T-helper 2 cell treated with Interferon-gamma antibody and Interleukin-4, amounts not matched to agents 100 ng/mL and 5 ng/mL, for 36 hours (primary cell): Measurements from ENCODE around the gene CHRNG. TPM values are rescaled to one million over a fixed set of nuclear protein-coding genes. Genes with fewer than 3 reads are reported as not detected.

Experiments
- intact Hi-C: fragments of 100-400 bp; cut with micrococcal nuclease; formaldehyde crosslinking; loops from one replicate; pipeline ENCODE4 v1.15.1; 2023
- total RNA-seq: library from RNA; stranded (reverse); gene quantifications from 2 replicates; pipeline ENCODE4 v1.2.3, GENCODE V29; 2022

CHRNG gene
- total RNA-seq, 1 donor from 2014 or later, result not detected

GRCh38 chr2:232504438-232504837, 35.1 kb upstream of the CHRNG start:
- intact Hi-C loops, result no loop called here

GRCh38 chr2:232505856-232506255, 33.6 kb upstream of the CHRNG start:
- intact Hi-C loops, result no loop called here

GRCh38 chr2:232506709-232507108, 32.8 kb upstream of the CHRNG start:
- intact Hi-C loops, result no loop called here

- intact Hi-C loops, result no loop called here
These were observed 31.2 kb upstream of the CHRNG start for GRCh38 chr2:232508251-232508650.

GRCh38 chr2:232511336-232511890, 28.1 kb upstream of the CHRNG start:
- intact Hi-C loops, result no loop called here

GRCh38 chr2:232512602-232513001, 26.9 kb upstream of the CHRNG start:
- intact Hi-C loops, result no loop called here

- intact Hi-C loops, result no loop called here
These were observed 26.1 kb upstream of the CHRNG start for GRCh38 chr2:232513353-232513752.

GRCh38 chr2:232515639-232516038, 23.9 kb upstream of the CHRNG start:
- intact Hi-C loops, result no loop called here

- intact Hi-C loops, result no loop called here
These were observed 22.9 kb upstream of the CHRNG start for GRCh38 chr2:232516551-232516950.

GRCh38 chr2:232518844-232519243, 20.6 kb upstream of the CHRNG start:
- intact Hi-C loops, result no loop called here

GRCh38 chr2:232519581-232520438, 19.7 kb upstream of the CHRNG start, which contains the start of gene PRSS56:
Gene PRSS56, plus strand, starts transcription at chr2:232520388. Its CDS starts 211 bp downstream, at chr2:232520599.
- intact Hi-C loops, result loop anchor here (5.0 to 10.0 kb wide), 2 partner anchors 78 to 615 kb away; no protein-coding TSS in a partner anchor

GRCh38 chr2:232520489-232520888, 19.0 kb upstream of the CHRNG start:
- intact Hi-C loops, result loop anchor here (5.0 to 10.0 kb wide), 2 partner anchors 78 to 616 kb away; no protein-coding TSS in a partner anchor

GRCh38 chr2:232521098-232521497, 18.4 kb upstream of the CHRNG start:
- intact Hi-C loops, result loop anchor here (5.0 to 10.0 kb wide), 2 partner anchors 79 to 616 kb away; no protein-coding TSS in a partner anchor

- intact Hi-C loops, result loop anchor here (5.0 to 10.0 kb wide), 2 partner anchors 80 to 617 kb away; no protein-coding TSS in a partner anchor
These were observed 17.4 kb upstream of the CHRNG start for GRCh38 chr2:232521959-232522622.

- intact Hi-C loops, result loop anchor here (5.0 to 10.0 kb wide), 2 partner anchors 81 to 618 kb away; no protein-coding TSS in a partner anchor
These were observed 16.7 kb upstream of the CHRNG start for GRCh38 chr2:232522623-232523401.

- intact Hi-C loops, result loop anchor here (5.0 to 10.0 kb wide), 2 partner anchors 81 to 619 kb away; no protein-coding TSS in a partner anchor
These were observed 16.1 kb upstream of the CHRNG start for GRCh38 chr2:232523402-232523681.

- intact Hi-C loops, result loop anchor here (5.0 to 10.0 kb wide), 2 partner anchors 82 to 619 kb away; no protein-coding TSS in a partner anchor
These were observed 15.6 kb upstream of the CHRNG start for GRCh38 chr2:232523682-232524597.

GRCh38 chr2:232524771-232525170, 14.7 kb upstream of the CHRNG start:
- intact Hi-C loops, result loop anchor here (5.0 to 10.0 kb wide), 2 partner anchors 82 to 620 kb away; no protein-coding TSS in a partner anchor

- intact Hi-C loops, result loop anchor here (10.0 kb wide), 1 partner anchor 620 kb away; no protein-coding TSS in a partner anchor
These were observed 14.3 kb upstream of the CHRNG start for GRCh38 chr2:232525199-232525598.
